ENCODE data around the gene GGT6.

Gene GGT6

DNA sequence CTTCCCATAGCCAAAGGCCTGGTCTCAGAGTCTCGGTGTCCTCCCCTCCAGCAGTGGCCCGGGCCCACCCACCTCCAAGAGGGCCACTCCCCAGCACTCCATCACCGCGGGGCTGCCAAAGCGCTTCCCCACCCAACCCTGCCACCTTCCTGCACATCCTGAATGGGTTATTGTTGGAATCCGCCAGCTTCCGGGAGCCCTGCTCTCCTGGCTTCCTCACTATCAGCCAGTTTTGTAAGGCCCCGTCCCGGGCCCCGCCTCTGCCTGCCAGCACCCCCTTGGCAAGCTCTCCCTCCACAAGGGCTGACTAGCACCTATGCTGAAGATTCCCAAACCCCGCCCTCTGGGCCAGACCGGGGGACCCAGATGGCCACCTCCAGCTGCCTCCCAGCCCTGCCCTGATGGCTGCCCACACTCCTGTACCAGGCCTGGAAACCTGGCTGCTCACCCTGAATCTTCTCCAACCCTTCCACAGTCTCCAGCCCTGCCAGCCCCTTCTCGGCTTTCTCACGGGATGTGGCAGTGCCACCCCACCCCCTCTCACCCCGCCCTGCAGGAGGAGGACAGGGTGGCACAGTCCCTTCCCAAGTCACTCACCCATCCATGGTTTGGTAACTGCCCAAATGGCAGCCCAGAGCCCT, 19.6 kb downstream of the GGT6 start:
- DNase-seq = no peak
- Histone ChIP-seq H3K4ac (ENCODE audit: low read depth, low read length) (no peak overlapping the region), H3K79me2 (ENCODE audit: control insufficient read depth, insufficient read depth, low read length) (no peaks in the 10 kb centered on the region), H3K18ac (ENCODE audit: low read length) (no peak overlapping the region), H3K4me1 (ENCODE audit: control insufficient read depth, low read depth, low read length) (no peaks in the 10 kb centered on the region), H2BK120ac (ENCODE audit: low read depth, low read length) (no peak overlapping the region), H3K9ac (ENCODE audit: low read length) (no peak overlapping the region), H3K79me1 (ENCODE audit: low read length) (no peaks in the 10 kb centered on the region), H3K4me2 (ENCODE audit: low read length) (no peak overlapping the region), H3K36me3 (ENCODE audit: control insufficient read depth, insufficient read depth, low read length) (peaks cover 21% of the 10 kb centered on the region), H2BK15ac (replicated peaks; ENCODE audit: low read depth) (no peak overlapping the region), H3K4me3 (ENCODE audit: low read length) (no peak overlapping the region), H4K8ac (ENCODE audit: low read depth, low read length) (no peak overlapping the region), H2BK5ac (ENCODE audit: low read length) (no peak overlapping the region), H3K27ac (ENCODE audit: low read depth, low read length) (no peak overlapping the region), H3K56ac (ENCODE audit: low read length) (no peak overlapping the region), H3K23ac (ENCODE audit: low read length) (no peak overlapping the region), H4K5ac (ENCODE audit: low read length) (no peak overlapping the region), H2AK5ac (ENCODE audit: low read length) (no peak overlapping the region), H3K27me3 (ENCODE audit: insufficient read depth, low read length, poor library complexity) (no peaks in the 10 kb centered on the region)
- WGBS (ENCODE audit: extremely low coverage, insufficient coverage, low lambda C conversion rate) = no CpG with 5 or more reads among the region's 15 CpGs

DNA sequence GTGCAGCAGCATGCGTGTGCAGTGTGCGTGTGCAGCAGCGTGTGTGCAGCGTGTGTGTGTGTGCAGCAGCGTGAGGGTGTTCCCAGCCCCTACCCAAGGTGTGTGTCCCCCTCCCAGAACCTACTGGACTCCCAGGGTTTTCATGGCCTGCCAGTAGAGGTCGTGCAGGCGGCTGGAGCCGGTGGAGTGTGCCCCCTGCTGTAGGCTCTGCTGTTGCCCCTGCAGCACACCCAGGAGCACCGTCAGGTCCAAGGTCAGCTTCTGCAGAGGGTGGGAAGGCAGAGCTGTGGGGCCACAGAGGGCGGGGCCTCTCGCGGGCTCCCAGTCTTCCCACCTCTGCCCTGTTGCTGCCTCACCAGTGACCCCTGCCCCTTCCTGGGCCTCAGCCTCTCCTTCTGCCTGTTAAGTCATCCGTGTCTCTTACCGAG, 20.1 kb downstream of the GGT6 start:
- WGBS (ENCODE audit: extremely low coverage, insufficient coverage, low lambda C conversion rate) = no CpG with 5 or more reads among the region's 14 CpGs
- peak; percentile 59 for DNase-seq
- Histone ChIP-seq H4K5ac (ENCODE audit: low read length) (no peak overlapping the region), H4K8ac (ENCODE audit: low read depth, low read length) (no peak overlapping the region), H3K27me3 (ENCODE audit: insufficient read depth, low read length, poor library complexity) (no peaks in the 10 kb centered on the region), H3K4me3 (ENCODE audit: low read length) (no peak overlapping the region), H3K18ac (ENCODE audit: low read length) (no peak overlapping the region), H3K9ac (ENCODE audit: low read length) (no peak overlapping the region), H2BK120ac (ENCODE audit: low read depth, low read length) (no peak overlapping the region), H3K56ac (ENCODE audit: low read length) (no peak overlapping the region), H2BK5ac (ENCODE audit: low read length) (no peak overlapping the region), H3K4me1 (ENCODE audit: control insufficient read depth, low read depth, low read length) (peaks cover 3% of the 10 kb centered on the region), H3K79me2 (ENCODE audit: control insufficient read depth, insufficient read depth, low read length) (no peaks in the 10 kb centered on the region), H3K36me3 (ENCODE audit: control insufficient read depth, insufficient read depth, low read length) (peaks cover 19% of the 10 kb centered on the region), H2BK15ac (replicated peaks; ENCODE audit: low read depth) (no peak overlapping the region), H3K23ac (ENCODE audit: low read length) (no peak overlapping the region), H3K4ac (ENCODE audit: low read depth, low read length) (no peak overlapping the region), H3K27ac (ENCODE audit: low read depth, low read length) (no peak overlapping the region), H3K4me2 (ENCODE audit: low read length) (no peak overlapping the region), H2AK5ac (ENCODE audit: low read length) (no peak overlapping the region), H3K79me1 (ENCODE audit: low read length) (no peaks in the 10 kb centered on the region)

DNA sequence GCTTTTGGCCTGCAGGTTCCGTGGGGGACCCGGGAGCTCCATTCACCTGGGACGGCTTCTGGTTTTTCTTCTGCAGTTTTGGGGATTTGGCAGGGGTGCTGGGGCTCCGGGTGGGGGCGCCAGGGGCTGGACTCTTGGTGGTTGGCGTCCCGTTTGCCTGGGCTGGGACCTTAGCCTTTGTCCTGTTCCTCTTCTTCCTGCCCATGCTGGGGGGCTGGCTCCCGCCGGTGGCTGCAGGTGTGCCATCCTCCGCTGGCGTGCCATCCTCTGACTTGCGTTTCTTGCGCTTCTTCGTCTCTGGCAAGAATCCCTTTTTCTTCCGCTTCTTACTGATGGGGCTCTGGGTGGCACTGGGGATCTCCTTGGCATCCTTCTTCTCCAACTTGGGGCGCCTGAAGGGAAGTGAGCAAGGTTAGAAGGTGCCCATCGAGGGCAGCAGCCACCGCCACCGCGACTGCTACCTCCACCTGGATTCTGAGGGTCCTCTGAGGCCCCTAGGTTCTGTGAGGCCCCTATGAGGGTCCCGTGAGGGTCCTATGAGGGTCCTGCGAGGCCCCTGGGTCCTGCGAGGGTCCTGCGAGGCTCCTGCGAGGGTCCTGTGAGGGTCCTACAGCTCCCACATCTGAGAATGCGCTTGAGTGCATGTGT, 20.7 kb downstream of the GGT6 start:
- WGBS (ENCODE audit: extremely low coverage, insufficient coverage, low lambda C conversion rate) = no CpG with 5 or more reads among the region's 26 CpGs

DNA sequence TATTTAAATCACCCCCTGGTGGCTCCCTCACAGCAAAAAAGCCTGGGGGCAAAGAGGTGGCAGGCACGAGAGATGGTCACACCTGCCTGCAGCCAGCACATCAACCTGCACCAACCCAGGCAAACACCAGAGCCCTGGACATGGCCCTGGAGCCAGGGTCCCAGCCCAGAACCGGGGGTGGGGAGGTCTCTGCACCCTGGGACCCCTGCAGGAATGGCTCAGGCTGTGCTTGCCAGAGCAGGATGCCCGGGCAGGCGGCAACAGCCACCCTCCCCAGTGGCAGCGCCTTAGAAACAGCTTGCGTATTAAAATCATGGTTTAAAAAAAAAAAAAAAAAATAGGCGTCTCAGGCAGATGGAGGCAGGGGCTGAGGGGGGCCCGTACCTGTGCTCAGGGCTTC, 21.4 kb downstream of the GGT6 start:
- Histone ChIP-seq H3K27ac (ENCODE audit: low read depth, low read length) (no peak overlapping the region), H3K18ac (ENCODE audit: low read length) (no peak overlapping the region), H3K27me3 (ENCODE audit: insufficient read depth, low read length, poor library complexity) (no peaks in the 10 kb centered on the region), H2AK5ac (ENCODE audit: low read length) (no peak overlapping the region), H2BK5ac (ENCODE audit: low read length) (no peak overlapping the region), H3K9ac (ENCODE audit: low read length) (no peak overlapping the region), H3K56ac (ENCODE audit: low read length) (no peak overlapping the region), H3K23ac (ENCODE audit: low read length) (no peak overlapping the region), H3K79me2 (ENCODE audit: control insufficient read depth, insufficient read depth, low read length) (no peaks in the 10 kb centered on the region), H3K4me1 (ENCODE audit: control insufficient read depth, low read depth, low read length) (peaks cover 3% of the 10 kb centered on the region), H3K36me3 (ENCODE audit: control insufficient read depth, insufficient read depth, low read length) (peaks cover 18% of the 10 kb centered on the region), H3K4me3 (ENCODE audit: low read length) (no peak overlapping the region), H3K4ac (ENCODE audit: low read depth, low read length) (no peak overlapping the region), H3K79me1 (ENCODE audit: low read length) (no peaks in the 10 kb centered on the region), H2BK15ac (replicated peaks; ENCODE audit: low read depth) (no peak overlapping the region), H4K5ac (ENCODE audit: low read length) (no peak overlapping the region), H2BK120ac (ENCODE audit: low read depth, low read length) (no peak overlapping the region), H4K8ac (ENCODE audit: low read depth, low read length) (no peak overlapping the region), H3K4me2 (ENCODE audit: low read length) (no peak overlapping the region)
- no peak for DNase-seq
- no CpG with 5 or more reads among the region's 8 CpGs for WGBS (ENCODE audit: extremely low coverage, insufficient coverage, low lambda C conversion rate)

More for the DNA sequence above, 20.7 kb downstream of the GGT6 start:
- no peak overlapping the region for H4K5ac ChIP-seq (ENCODE audit: low read length)
- H3K56ac ChIP-seq (ENCODE audit: low read length) = no peak overlapping the region
- peaks cover 19% of the 10 kb centered on the region for H3K36me3 ChIP-seq (ENCODE audit: control insufficient read depth, insufficient read depth, low read length)
- no peak overlapping the region for H3K27ac ChIP-seq (ENCODE audit: low read depth, low read length)
- no peak overlapping the region for H3K9ac ChIP-seq (ENCODE audit: low read length)
- H2BK120ac ChIP-seq (ENCODE audit: low read depth, low read length) = no peak overlapping the region
- no peaks in the 10 kb centered on the region for H3K79me1 ChIP-seq (ENCODE audit: low read length)
- H3K23ac ChIP-seq (ENCODE audit: low read length) = no peak overlapping the region
- no peak overlapping the region for H3K4ac ChIP-seq (ENCODE audit: low read depth, low read length)
- H3K4me1 ChIP-seq (ENCODE audit: control insufficient read depth, low read depth, low read length) = peaks cover 3% of the 10 kb centered on the region
- no peak overlapping the region for H4K8ac ChIP-seq (ENCODE audit: low read depth, low read length)
- no peak overlapping the region for H3K18ac ChIP-seq (ENCODE audit: low read length)
- no peak overlapping the region for H2AK5ac ChIP-seq (ENCODE audit: low read length)
- no peak overlapping the region for H3K4me3 ChIP-seq (ENCODE audit: low read length)
- H2BK5ac ChIP-seq (ENCODE audit: low read length) = no peak overlapping the region
- H3K79me2 ChIP-seq (ENCODE audit: control insufficient read depth, insufficient read depth, low read length) = no peaks in the 10 kb centered on the region
- H3K27me3 ChIP-seq (ENCODE audit: insufficient read depth, low read length, poor library complexity) = no peaks in the 10 kb centered on the region
- DNase-seq = no peak
- H2BK15ac ChIP-seq (replicated peaks; ENCODE audit: low read depth) = no peak overlapping the region
- no peak overlapping the region for H3K4me2 ChIP-seq (ENCODE audit: low read length)

DNA sequence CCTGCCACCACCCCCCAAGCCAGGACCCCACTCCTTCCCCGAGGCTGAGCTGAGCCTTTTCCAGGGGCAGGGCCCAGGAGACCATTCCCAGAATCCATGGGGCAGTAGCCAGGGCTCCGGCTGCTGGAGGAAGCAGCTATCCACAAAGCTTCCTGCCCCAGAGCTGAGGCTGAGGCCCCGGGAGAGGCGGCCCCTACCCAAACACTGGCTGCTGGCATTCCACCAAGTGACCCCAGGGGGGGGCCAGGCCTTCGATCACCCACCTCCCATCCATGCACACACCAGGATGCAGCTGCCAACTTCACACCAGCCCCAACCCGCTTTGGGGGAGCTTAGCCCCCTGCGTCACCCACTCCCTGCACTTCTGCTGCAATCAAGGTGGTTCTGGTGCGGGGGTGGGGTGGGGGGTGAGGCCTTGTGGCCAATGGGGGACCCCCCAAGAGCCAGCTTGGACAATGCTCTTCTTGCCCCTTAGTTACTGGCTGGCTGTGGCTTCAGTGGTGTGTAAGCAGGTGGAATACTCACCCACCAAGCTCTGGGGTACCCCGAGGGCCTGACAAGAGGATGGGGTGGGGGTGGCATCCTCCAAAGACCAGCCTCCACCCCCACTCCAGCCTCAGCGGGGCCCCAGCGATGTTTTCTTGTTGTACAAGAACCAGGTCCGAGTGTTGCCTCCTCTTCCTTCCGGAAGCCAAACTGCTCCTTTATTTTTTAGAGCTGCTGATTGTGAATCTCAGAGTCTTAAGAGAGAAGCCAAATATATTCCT, 22.0 kb downstream of the GGT6 start:
- H2BK120ac ChIP-seq (ENCODE audit: low read depth, low read length) = no peak overlapping the region
- H3K4ac ChIP-seq (ENCODE audit: low read depth, low read length) = no peak overlapping the region
- no peak overlapping the region for H3K4me3 ChIP-seq (ENCODE audit: low read length)
- H2AK5ac ChIP-seq (ENCODE audit: low read length) = no peak overlapping the region
- no peak overlapping the region for H3K27ac ChIP-seq (ENCODE audit: low read depth, low read length)
- no peaks in the 10 kb centered on the region for H3K79me2 ChIP-seq (ENCODE audit: control insufficient read depth, insufficient read depth, low read length)
- no CpG with 5 or more reads among the region's 13 CpGs for WGBS (ENCODE audit: extremely low coverage, insufficient coverage, low lambda C conversion rate)
- peaks cover 18% of the 10 kb centered on the region for H3K36me3 ChIP-seq (ENCODE audit: control insufficient read depth, insufficient read depth, low read length)
- no peak overlapping the region for H2BK15ac ChIP-seq (replicated peaks; ENCODE audit: low read depth)
- no peak overlapping the region for H4K8ac ChIP-seq (ENCODE audit: low read depth, low read length)
- no peak overlapping the region for H3K4me2 ChIP-seq (ENCODE audit: low read length)
- no peak overlapping the region for H4K5ac ChIP-seq (ENCODE audit: low read length)
- H3K27me3 ChIP-seq (ENCODE audit: insufficient read depth, low read length, poor library complexity) = no peaks in the 10 kb centered on the region
- H3K79me1 ChIP-seq (ENCODE audit: low read length) = no peaks in the 10 kb centered on the region
- peaks cover 3% of the 10 kb centered on the region for H3K4me1 ChIP-seq (ENCODE audit: control insufficient read depth, low read depth, low read length)
- H3K56ac ChIP-seq (ENCODE audit: low read length) = no peak overlapping the region
- H2BK5ac ChIP-seq (ENCODE audit: low read length) = no peak overlapping the region
- H3K23ac ChIP-seq (ENCODE audit: low read length) = no peak overlapping the region
- no peak overlapping the region for H3K18ac ChIP-seq (ENCODE audit: low read length)
- H3K9ac ChIP-seq (ENCODE audit: low read length) = no peak overlapping the region
- DNase-seq = no peak
